Epithelial cell of esophagus (primary cell): Measurements from ENCODE around the gene ANTKMT.
"Not testable (repeated sequence)": the region's sequence is repeated elsewhere in the genome, so short reads cannot be mapped to it uniquely, and the experiment has no call there.

Source experiments
- DNase-seq: peaks from one replicate; pipeline ENCODE4 v3.0.0; 2010; ENCODE audit warnings: low read depth
- H3K4me3 ChIP-seq: 2 replicates; pipeline ENCODE4 v1.5.1; 2011; ENCODE audit warnings: mild to moderate bottlenecking, low read length, control low read depth
- TF ChIP-seq, protein P1 (sequence below): IDR thresholded peaks from 2 replicates; pipeline ENCODE4 v1.5.1; 2011; ENCODE audit warnings: low read depth, mild to moderate bottlenecking, low read length, control low read depth, inconsistent platforms; ENCODE audit not compliant: insufficient read depth; ENCODE audit errors: missing control alignments

Gene ANTKMT

DNA sequence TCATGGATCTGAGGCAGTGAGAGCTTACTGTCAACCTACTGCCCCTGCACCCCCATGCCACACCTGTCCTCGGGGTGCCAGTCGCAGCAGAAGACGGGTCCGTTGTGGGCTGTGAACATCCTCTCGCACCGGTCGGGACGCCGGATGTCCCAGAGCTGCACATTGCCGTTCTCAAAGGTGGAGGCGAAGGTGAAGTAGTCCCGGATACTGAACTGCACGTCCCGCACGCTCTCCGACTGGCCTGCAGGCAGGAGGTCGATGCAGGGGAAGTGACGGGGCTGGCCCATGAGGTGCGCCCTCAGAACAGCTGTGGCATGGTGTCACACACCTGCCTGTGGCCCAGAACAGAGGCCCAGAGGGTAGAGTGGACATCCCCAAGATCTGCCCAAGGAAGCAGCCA lies 33.4 kb upstream of the ANTKMT start:
- TF ChIP-seq, protein P1, sequence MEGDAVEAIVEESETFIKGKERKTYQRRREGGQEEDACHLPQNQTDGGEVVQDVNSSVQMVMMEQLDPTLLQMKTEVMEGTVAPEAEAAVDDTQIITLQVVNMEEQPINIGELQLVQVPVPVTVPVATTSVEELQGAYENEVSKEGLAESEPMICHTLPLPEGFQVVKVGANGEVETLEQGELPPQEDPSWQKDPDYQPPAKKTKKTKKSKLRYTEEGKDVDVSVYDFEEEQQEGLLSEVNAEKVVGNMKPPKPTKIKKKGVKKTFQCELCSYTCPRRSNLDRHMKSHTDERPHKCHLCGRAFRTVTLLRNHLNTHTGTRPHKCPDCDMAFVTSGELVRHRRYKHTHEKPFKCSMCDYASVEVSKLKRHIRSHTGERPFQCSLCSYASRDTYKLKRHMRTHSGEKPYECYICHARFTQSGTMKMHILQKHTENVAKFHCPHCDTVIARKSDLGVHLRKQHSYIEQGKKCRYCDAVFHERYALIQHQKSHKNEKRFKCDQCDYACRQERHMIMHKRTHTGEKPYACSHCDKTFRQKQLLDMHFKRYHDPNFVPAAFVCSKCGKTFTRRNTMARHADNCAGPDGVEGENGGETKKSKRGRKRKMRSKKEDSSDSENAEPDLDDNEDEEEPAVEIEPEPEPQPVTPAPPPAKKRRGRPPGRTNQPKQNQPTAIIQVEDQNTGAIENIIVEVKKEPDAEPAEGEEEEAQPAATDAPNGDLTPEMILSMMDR: no peak
- DNase-seq: no peak
- H3K4me3 ChIP-seq: no peak overlapping the region

DNA sequence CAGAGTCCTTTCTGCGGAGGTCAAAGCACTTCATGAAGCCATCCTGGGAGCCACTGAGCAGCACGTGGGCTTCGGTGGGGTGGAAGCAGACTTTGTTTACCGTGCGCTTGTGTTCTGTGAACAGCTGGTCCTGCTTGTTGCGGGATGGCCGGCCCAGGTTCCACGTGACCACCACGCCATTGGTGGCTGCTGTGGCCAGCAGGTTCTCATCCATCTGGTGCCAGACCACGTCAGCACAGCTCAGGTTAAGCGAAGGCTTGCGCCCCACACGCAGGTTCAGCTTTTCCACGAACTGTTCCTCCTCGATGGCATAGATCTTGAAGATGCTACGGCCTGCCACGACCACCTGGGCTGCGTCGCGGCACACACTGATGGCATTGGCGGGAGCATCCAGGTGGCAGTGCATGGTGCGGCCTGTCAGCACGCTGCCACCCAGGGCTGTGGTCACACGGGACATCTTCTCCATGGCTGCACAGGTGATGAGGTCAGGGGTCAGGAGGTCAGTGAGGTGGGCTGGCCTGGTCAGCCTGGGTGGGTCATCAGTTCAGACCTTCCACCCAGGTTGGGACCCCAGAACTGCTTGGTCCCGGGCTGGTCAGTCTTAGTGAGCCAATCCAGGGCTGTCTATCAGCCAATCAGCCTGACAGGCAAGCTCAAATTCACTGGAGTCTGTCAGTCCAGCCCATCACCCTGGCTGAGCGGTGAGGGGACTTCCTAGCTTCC lies 31.6 kb upstream of the ANTKMT start:
- TF ChIP-seq, protein P1: no peak
- peak overlapping the region; percentile 83 for H3K4me3 ChIP-seq
- DNase-seq: no peak

DNA sequence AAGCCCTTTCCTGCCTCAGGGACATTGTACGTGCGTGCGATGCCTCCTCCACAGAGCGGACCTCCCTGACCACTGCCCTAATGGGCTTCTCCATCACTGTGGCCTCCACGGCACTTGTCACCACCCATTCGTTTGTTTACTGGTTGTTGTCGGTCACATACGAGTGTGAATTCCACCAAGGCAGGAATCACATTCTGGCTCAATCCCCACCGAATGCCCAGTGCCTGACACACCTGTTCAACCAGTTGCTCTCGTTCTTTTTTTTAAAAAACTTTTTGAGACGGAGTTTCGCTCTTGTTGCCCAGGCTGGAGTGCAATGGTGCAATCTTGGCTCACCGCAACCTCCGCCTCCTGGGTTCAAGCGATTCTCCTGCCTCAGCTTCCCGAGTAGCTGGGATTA lies 29.7 kb upstream of the ANTKMT start:
- DNase-seq: not testable (repeated sequence)

DNA sequence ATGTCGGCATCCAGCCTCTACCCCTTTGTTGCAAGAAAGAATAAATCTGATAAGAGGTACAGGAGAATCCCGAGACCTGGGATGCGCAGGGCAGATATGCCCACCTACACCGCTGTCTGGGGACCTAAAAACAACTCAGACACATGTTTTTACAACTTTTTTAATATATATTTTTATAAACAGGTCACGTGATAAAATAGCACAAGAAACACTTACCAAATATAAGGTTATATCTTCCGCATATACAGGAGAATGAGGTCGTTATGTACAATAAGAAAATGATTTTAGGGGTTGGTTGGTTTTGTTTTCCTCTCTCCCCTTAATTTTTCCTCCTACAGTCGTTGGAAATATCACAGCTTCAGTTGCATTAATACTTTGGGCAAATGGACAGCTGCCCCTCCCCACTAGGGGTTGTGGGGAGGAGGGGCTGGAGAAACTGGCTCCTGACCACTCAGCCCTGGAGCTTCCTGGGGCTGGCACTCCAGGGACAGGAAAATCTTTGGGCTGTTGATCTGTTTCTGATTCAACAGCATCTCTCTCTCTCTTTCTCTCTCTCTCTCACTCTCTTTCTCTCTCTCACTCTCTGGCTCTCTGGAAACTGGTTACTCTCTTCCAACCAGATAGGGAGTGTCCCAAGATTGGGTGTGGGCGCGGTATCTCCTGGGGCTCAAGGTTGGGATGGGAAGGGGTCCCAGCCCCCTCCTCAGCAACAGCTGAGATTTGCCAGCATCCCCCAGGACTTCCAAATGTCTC lies 28.4 kb upstream of the ANTKMT start:
- H3K4me3 ChIP-seq: no peak overlapping the region
- TF ChIP-seq, protein P1: no peak

More for the DNA sequence above, 29.7 kb upstream of the ANTKMT start:
- H3K4me3 ChIP-seq: not testable (repeated sequence)

DNA sequence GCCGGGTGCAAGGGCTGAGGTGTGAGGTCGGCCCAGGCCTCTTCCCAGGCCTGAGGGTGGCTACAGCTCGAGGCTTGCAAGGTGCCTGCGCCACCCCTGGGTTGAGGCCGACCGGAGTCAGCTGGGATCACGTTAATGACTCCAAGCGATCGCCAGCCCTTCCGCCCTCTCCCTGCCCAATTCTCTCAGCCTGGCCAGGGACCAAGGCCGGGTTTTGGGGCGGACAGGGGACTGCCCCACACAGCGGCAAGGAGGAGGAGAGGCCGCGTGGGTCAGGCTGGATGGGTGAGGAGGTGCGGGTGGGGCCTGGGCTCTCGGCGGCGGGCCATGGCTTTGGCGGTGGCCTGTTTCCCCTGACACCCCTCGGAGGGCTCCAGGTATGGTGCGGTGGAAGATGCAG lies 27.6 kb upstream of the ANTKMT start:
- DNase-seq: no peak
- TF ChIP-seq, protein P1: no peak
- H3K4me3 ChIP-seq: no peak overlapping the region

More for the DNA sequence above, 28.4 kb upstream of the ANTKMT start:
- DNase-seq: no peak

DNA sequence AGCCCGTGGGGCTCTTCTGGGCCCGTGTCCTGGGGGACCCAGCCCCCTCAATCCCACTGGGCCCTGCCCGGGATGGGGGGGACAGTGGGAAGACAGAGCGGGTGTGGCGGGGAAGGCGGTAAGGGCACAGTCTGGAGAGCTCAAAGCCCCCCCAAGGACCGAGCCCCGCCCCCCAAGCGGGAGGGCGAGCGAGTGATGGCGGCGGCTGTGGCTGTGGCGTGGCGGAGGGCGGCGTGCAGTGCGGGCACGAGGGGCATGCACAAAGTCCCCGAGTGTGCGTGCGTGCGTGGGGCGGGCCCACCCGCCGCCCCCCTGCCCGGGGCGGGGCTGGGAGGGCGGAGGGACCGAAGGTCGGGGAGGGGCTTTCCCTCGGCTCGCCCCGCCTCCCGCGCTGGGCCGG lies 27.2 kb upstream of the ANTKMT start:
- TF ChIP-seq, protein P1: no peak
- no peak for DNase-seq
- no peak overlapping the region for H3K4me3 ChIP-seq

DNA sequence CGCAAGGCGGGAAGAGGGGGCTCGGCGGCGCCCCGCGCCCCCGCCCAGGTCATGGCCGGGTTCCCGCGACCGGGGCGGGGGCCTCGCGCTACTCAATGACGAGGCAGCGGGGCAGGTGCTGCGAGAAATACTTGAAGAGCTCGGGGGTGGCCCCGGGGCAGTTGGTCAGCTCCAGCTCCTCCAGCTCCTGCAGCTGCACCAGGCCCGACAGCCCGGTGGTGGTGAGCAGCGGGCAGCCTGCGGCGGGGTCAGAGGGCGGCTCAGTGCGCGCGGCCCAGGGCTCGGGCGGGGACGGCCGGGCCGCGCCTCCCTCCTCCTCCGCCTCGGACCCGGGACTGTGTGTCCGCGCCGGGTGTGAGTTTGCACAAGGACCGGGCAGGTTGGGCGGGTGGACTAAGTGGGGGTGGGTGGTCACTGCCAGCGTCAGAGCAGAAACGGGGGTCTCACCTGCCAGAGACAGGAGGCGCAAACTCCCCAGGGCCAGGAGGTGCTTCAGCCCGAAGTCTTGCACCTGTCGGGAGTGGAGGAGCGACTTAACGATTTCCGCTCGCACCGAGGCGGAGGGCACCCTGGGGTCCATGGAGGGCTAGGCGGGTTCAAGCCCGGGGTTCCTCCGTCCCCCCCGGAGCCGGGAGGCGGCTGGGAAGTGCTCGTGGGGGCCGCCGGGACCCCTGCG lies 26.6 kb upstream of the ANTKMT start:
- no peak for DNase-seq
- TF ChIP-seq, protein P1: no peak
- H3K4me3 ChIP-seq: peak overlapping the region; percentile 14
